Hippocampal formation (tissue), 2 donors: ENCODE results near the gene RP9.

ENCODE experiments used
- DNase-seq, 2 donors: peaks; one replicate each; lab custom pipeline; 2025; lab: John Stamatoyannopoulos, UW

The RP9 gene

GRCh38 chr7:33109005-33109757 is at the start of gene RP9:
RP9 (minus strand) TSS chr7:33109404; CDS start chr7:33109372, 32 bp downstream.
- DNase-seq, result peak; percentile 42 to 48

GRCh38 chr7:33157781-33158180 is 48.6 kb upstream of the RP9 start:
- DNase-seq, result no peak

- no peak for DNase-seq
These were observed 48.1 kb upstream of the RP9 start for GRCh38 chr7:33157311-33157710.

- DNase-seq, result no peak
These were observed 47.2 kb upstream of the RP9 start for GRCh38 chr7:33156441-33156840.

- no peak for DNase-seq
These were observed 46.6 kb upstream of the RP9 start for GRCh38 chr7:33155811-33156210.

- no peak for DNase-seq
These were observed 42.9 kb upstream of the RP9 start for GRCh38 chr7:33152087-33152486.

GRCh38 chr7:33145156-33145555 is 36.0 kb upstream of the RP9 start:
- DNase-seq, result no peak

GRCh38 chr7:33143996-33144718 is 35.0 kb upstream of the RP9 start:
- no peak for DNase-seq

- DNase-seq, result no peak
These were observed 33.4 kb upstream of the RP9 start for GRCh38 chr7:33142585-33142984.

- no peak for DNase-seq
These were observed 27.9 kb upstream of the RP9 start for GRCh38 chr7:33137103-33137502.

GRCh38 chr7:33130184-33130583 is 21.0 kb upstream of the RP9 start:
- no peak for DNase-seq

- no peak for DNase-seq
These were observed 20.6 kb upstream of the RP9 start for GRCh38 chr7:33129806-33130153.

GRCh38 chr7:33128990-33129805 is 20.0 kb upstream of the RP9 start, which contains the start of gene BBS9:
BBS9 (plus strand) TSS chr7:33129564; CDS start chr7:33146253, 16,689 bp downstream.
- peak; percentile 92 to 98 for DNase-seq

GRCh38 chr7:33128631-33128989 is 19.4 kb upstream of the RP9 start:
- DNase-seq, result no peak

GRCh38 chr7:33127085-33127484 is 17.9 kb upstream of the RP9 start:
- DNase-seq, result no peak

- no peak for DNase-seq
These were observed 9.2 kb upstream of the RP9 start for GRCh38 chr7:33118383-33118782.

- no peak for DNase-seq
These were observed 5.8 kb upstream of the RP9 start for GRCh38 chr7:33114976-33115375.

- DNase-seq, result no peak
These were observed 2.4 kb upstream of the RP9 start for GRCh38 chr7:33111614-33112013.

GRCh38 chr7:33109758-33110238 is 594 bp upstream of the RP9 start:
- DNase-seq, result no peak

- DNase-seq, result no peak
These were observed 625 bp downstream of the RP9 start for GRCh38 chr7:33108554-33109004.

GRCh38 chr7:33107136-33108066 is 1.8 kb downstream of the RP9 start:
- peak in 1 of 2 donors; percentile 40 for DNase-seq
